Measurements from ENCODE around the gene INSL3. TPM values are rescaled to one million over a fixed set of nuclear protein-coding genes. Genes with fewer than 3 reads are reported as not detected.
"Not testable (repeated sequence)": the region's sequence is repeated elsewhere in the genome, so short reads cannot be mapped to it uniquely, and the experiment has no call there.

Gene INSL3
- polyA plus RNA-seq, 1 experiment, result not detected

GRCh38 chr19:17778968-17779929 lies 42.1 kb downstream of the INSL3 start:
- Histone ChIP-seq H3K27ac (ENCODE audit: low read depth, low read length) (no peak overlapping the region), H3K9me3 (ENCODE audit: control insufficient read depth, insufficient read depth, low read length) (no peaks in the 10 kb centered on the region; the same call in 1 of the 2 replicates), H3K4me3 (ENCODE audit: low read depth, low read length) (no peak overlapping the region), H3K27me3 (ENCODE audit: control insufficient read depth, insufficient read depth, low read length) (peaks cover 3% of the 10 kb centered on the region)
- ChIA-PET CTCF (no interaction called here), POLR2A (no interaction called here)
- DNase-seq (ENCODE audit: low read depth, low spot score), result no peak
- TF ChIP-seq CTCF (IDR thresholded peaks at IDR 0.05; ENCODE audit: low read depth, low read length), result no peak

- peak overlapping the region; percentile 35 for H3K4me3 ChIP-seq (ENCODE audit: low read depth, low read length)
- ChIA-PET CTCF (interaction anchor here (2.0 kb wide), 1 partner anchor 12 kb away, joined by 7 read pairs; no protein-coding TSS in a partner anchor), POLR2A (interaction anchor here (0.7 kb wide), 1 partner anchor 359 kb away, joined by 3 read pairs; the partner anchor contains the start of gene MVB12A)
- no peaks in the 10 kb centered on the region; the same call in 1 of the 2 replicates for H3K9me3 ChIP-seq (ENCODE audit: control insufficient read depth, insufficient read depth, low read length)
- no peak for TF ChIP-seq CTCF (IDR thresholded peaks at IDR 0.05; ENCODE audit: low read depth, low read length)
- DNase-seq (ENCODE audit: low read depth, low spot score), result no peak
- H3K27me3 ChIP-seq (ENCODE audit: control insufficient read depth, insufficient read depth, low read length), result peaks cover 4% of the 10 kb centered on the region
- no peak overlapping the region for H3K27ac ChIP-seq (ENCODE audit: low read depth, low read length)
Measured at GRCh38 chr19:17778251-17778967, 42.9 kb downstream of the INSL3 start.

- ChIA-PET POLR2A (interaction anchor here (0.7 kb wide), 1 partner anchor 358 kb away, joined by 3 read pairs; the partner anchor contains the start of gene MVB12A), CTCF (interaction anchor here (1.2 to 2.0 kb wide), 2 partner anchors 12 to 19 kb away, joined by 4 to 7 read pairs; no protein-coding TSS in a partner anchor)
- DNase-seq (ENCODE audit: low read depth, low spot score); H3K27ac ChIP-seq (ENCODE audit: low read depth, low read length); H3K27me3 ChIP-seq (ENCODE audit: control insufficient read depth, insufficient read depth, low read length); H3K4me3 ChIP-seq (ENCODE audit: low read depth, low read length); H3K9me3 ChIP-seq (ENCODE audit: control insufficient read depth, insufficient read depth, low read length): not testable (repeated sequence)
Measured at GRCh38 chr19:17777840-17778239, 43.5 kb downstream of the INSL3 start.

GRCh38 chr19:17775991-17776803 lies 45.1 kb downstream of the INSL3 start:
- no peak overlapping the region for H3K4me3 ChIP-seq (ENCODE audit: low read depth, low read length)
- ChIA-PET CTCF (interaction anchor here (1.2 to 2.0 kb wide), 4 partner anchors 8 to 10 kb away, joined by 3 to 11 read pairs (median 6); no protein-coding TSS in a partner anchor), POLR2A (no interaction called here)
- TF ChIP-seq CTCF (IDR thresholded peaks at IDR 0.05; ENCODE audit: low read depth, low read length), result no peak
- H3K27me3 ChIP-seq (ENCODE audit: control insufficient read depth, insufficient read depth, low read length), result peaks cover 4% of the 10 kb centered on the region
- no peak for DNase-seq (ENCODE audit: low read depth, low spot score)
- no peak overlapping the region for H3K27ac ChIP-seq (ENCODE audit: low read depth, low read length)
- peaks cover 2% of the 10 kb centered on the region; the same call in 1 of the 2 replicates for H3K9me3 ChIP-seq (ENCODE audit: control insufficient read depth, insufficient read depth, low read length)
